Suppressor macrophage treated with lipopolysaccharide for 4 hours (primary cell): ENCODE measurements around the gene MYL11.

Experiments
- DNase-seq: peaks from one replicate; pipeline ENCODE4 v3.0.0-alpha.2; 2020

MYL11 gene

DNA sequence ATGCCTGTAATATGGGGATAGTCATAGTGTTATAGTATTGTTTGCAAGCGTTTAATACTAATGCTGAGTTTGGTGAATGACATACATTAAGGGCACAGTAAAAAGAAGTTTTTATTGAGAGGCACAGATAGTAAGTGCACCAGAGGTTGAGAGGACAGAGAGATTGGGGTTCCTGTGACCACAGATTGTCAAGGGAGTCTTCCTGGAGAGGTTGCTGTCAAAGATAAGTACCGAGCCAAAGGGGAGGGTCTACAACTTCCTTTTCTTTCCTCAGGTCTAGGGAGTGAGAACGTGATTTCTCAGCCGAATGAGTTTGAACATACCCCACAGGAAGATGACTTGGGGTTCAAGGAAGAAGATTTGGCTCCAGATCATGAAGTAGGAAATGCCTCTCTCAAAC is 22.5 kb downstream of the MYL11 start:
- no peak for DNase-seq

DNA sequence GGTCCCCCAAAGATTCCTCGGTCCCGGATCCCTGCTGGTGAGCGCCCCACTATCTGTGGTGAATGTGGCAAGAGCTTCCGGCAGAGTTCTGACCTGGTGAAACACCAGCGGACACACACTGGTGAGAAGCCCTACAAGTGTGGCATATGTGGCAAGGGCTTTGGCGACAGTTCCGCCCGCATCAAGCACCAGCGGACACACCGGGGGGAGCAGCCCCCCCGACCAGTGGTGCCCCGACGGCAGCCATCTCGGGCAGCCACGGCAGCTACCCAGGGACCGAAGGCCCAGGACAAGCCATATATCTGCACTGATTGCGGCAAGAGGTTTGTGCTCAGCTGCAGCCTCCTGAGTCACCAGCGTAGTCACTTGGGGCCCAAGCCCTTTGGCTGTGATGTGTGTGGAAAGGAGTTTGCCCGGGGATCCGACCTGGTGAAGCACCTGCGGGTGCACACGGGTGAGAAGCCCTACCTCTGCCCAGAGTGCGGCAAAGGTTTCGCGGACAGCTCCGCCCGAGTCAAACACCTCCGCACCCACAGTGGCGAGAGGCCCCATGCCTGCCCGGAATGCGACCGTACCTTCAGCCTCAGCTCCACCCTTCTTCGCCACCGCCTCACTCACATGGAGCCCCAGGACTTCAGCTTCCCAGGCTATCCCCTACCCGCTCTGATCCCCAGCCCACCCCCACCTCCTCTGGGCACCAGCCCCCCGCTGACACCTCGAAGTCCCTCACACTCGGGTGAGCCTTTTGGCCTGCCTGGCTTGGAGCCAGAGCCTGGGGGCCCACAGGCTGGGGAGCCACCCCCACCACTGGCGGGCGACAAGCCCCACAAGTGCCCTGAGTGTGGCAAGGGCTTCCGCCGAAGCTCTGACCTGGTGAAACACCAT is 23.4 kb downstream of the MYL11 start:
- no peak for DNase-seq

DNA sequence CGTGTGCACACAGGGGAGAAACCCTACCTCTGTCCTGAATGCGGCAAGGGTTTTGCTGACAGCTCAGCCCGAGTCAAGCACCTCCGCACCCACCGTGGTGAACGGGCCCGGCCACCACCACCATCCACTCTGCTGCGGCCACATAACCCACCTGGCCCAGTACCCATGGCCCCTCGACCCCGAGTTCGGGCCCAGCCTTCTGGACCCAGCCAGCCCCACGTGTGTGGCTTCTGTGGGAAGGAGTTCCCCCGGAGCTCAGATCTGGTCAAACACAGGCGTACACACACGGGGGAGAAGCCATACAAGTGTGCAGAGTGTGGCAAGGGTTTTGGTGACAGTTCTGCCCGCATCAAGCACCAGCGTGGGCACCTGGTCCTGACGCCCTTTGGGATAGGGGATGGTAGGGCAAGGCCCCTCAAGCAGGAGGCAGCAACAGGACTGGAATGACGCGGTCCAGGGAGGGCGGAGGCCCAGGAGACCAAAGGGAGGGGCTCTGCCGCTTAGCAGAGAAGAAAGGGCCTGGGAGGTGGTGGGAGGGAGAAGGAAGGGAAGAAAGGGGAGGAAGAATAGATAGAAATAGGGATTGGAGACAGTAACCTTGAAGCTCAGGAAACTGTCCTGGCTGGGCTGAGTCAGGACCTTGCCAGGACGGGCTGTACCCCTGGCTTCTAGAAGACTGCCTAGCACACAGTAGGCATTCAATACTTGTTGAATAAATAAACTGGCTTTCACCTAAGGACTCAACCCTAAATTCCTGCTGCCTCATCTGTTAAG is 24.2 kb downstream of the MYL11 start:
- no peak for DNase-seq

DNA sequence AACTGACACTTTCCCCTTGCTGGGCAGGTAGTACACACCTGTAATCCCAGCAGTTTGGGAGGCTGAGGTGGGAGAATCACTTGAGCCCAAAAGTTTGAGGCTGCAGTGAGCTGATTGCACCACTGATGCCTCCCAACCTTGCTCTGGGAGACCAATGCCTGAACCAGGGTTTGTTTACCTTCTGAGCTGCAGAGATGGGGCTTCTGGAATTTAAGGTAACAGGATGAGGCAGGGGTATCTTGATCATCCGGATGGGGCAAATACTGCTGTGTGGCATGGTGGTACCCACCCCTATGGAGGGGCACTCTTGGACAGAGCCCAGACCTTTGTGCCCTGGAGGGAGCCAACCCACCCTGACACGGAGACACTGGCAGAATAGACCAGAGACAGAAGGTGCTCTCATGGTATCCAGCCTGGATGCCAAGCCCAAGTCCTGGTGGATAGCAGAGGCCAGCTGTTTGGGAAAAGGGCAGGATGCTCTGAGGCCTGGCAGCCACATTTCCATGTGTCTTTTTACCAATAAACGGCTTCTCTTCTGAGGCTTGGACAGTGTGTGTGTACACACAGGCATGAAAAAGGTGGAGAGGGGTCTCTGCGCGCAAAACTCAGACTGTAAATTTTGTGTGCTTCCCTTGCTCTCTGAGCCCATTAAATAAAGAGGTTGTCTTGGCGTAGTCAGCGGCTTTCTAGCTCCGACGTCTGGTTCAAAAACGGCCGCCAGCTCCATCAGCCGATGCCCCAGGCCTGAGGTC is 25.0 kb downstream of the MYL11 start:
- DNase-seq = no peak

DNA sequence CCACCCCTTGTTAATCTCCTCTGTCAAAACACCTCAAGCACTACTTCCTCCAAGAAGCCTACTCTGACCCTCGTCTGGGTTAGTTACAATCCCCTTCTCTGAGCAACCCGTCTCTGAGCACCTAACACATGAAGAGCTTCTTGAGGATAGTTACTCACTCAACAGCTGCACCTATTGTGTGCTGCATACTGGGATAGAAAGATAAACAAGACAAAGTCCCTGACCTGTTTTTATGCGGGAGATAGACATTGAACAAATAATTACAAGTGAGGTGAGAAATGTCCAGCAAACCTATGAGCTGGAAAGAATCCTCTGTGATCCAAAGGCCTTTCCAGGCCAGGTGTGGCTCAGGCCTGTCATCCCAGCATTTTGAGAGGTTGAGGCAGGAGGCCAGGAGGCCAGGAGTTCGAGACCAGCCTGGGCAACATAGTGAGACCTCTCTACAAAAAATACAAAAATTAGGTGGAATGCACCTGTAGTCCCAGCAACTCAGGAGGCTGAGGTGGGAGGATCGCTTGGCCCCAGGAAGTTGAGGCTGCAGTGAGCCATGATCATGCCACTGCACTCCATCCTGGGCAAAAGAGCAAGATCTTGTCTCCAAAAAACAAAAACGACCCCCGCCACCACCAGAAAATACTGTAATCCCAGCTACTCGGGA is 27.3 kb downstream of the MYL11 start:
- DNase-seq = no peak

DNA sequence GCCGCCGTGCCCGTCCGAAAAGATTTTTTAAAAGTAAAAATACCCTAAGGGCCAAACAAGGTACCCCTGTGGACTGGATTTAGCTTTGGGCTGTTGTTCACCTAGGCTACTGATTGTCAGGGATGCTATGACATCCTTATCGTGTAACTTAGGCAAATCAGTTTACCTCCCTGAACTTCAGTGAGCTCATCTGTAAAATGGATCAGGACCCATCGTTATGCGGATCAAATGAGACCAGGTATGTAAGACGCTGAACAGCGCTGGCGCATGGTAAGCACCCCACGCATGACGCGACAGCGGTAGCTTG is 32.1 kb downstream of the MYL11 start:
- no peak for DNase-seq

DNA sequence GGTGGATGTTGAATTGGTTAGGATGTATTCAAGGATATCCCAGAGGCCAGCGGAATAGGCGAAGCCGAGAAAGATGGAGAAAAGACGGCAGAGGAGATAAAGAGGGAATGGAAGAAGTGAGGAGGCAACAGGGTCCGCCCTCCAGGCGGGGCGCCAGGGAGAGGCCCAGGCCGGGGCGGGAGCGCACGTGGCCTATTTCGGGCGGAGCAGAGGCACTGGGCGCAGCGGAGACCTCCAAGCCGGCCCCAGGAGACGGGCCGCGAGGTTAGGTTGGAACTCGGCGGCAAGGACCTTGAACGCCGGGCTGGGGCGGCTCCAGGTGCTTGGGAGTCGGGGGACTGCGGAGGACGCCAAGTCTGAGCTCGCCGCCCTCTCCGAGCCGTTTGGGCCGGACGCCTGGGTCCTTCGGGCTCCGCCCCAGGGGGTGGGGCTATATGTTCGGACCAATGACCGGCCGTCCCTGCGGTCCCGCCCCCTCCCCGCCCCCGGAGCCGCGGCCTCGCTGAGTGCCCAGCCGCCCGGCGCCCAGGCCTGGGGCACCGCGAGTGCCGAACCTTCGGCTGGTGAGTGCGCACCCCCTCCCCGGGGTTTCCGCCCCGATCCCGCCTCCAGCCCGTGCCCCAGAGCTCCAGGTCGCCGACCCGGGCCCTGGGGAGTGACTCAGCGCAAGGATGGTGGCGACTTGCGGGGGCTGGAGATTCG is 32.7 kb downstream of the MYL11 start, which contains the start of gene ZNF771:
Gene ZNF771 (plus strand): TSS at position 505 of the 702 bp plus-strand sequence. CDS start 448 bp downstream, outside the sequence.
- DNase-seq = peak; percentile 88

DNA sequence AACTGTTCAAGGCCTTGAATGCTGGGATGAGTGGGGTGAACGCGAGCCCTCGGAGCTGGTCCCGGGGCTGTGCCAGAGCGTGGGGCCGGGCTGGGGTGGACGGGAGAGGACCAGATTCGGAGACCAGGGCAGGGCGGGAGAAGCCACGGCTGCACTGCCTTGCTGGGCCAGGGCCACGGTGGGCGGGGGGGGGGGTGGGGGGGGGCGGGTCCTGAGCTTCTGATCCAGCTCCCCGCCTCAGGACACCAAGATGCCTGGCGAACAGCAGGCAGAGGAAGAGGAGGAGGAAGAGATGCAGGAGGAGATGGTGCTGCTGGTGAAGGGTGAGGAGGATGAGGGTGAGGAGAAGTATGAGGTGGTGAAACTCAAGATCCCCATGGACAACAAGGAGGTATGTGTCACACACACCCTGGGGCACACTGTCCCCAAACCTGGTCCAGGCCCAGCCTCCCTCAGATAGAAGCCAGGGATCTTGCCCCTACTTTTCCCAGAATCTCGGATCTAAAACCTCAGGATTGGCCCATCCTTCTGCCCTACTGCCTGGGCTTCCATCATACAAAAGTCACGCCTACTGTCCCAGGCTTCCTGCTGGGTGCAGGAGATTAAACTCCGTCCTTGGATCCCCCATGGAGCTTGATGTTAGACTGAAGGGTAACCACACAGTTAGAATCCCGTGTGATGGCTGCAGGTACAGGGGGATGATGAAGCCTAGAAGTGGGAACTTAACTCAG is 33.4 kb downstream of the MYL11 start:
- DNase-seq = no peak

DNA sequence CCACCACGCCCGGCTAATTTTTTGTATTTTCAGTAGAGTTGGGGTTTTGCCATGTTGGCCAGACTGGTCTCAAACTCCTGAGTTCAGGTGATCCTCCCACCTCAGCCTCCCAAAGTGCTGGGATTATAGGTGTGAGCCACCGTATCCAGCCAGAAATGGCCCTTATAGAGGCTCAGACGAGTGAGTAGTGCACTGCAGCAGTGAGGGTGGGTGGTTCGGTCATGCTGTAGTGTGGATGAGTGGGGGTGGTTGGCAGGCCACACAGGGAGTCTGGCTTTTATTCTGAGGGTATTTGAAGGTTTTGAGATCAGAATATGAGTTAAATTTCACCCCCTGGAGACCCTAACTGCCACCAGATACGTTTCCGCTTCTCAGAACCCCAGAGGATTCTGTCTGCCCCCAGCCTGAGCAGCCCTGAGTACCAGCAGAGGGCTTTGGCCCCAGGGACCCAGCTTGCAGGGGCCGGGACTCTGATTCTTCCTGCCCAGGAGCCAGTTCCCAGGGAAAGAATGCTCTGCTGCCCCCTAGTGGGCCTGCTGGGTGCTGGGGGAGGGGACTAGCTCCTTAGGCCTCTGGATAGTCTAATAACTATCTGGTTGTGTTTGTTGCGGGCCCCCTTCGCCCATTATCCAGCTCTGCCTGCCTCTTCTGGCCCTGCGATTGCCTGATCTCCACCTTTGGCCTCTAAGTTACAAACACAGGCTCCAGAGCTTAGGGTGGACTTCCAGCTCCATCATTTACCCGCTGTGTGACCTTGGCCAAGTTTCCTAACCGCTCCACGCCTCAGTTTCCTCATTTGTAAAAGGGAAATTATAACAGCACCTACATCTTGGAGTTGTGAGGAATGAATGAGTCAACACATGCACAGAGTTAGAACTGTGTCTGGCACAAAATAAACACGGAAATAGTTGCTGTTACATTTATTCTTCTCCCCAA is 34.8 kb downstream of the MYL11 start:
- peak; percentile 95 for DNase-seq

DNA sequence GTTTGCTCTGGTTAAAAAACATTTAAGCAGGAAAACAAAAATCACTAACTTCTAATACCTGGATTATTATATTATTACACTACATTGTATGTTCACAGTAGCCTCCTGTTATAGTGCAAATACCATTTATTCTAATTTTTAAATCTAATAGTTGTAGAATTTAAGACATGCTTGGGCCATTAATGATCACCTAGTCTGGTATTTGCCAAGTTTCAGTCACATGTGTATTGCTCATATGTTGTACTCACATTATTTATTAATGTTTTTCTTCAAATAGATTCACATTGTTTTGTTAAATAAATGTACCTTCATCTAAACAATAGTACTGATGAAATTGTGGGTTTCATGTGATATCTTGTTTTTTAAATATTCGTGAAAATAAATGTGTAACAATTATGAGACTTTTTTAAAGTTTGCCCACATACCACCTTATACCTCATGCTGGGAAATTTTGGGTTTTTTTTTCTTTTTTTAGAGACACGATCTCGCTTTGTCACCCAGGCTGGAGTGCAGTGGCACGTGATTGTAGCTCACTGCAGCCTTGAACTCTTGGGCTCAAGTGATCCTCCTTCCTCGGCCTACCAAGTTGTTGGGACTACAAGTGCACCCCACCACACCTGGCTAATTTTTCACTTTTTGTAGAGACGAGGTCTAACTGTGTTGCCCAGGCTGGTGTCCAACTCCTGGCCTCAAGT is 38.7 kb downstream of the MYL11 start:
- no peak for DNase-seq

DNA sequence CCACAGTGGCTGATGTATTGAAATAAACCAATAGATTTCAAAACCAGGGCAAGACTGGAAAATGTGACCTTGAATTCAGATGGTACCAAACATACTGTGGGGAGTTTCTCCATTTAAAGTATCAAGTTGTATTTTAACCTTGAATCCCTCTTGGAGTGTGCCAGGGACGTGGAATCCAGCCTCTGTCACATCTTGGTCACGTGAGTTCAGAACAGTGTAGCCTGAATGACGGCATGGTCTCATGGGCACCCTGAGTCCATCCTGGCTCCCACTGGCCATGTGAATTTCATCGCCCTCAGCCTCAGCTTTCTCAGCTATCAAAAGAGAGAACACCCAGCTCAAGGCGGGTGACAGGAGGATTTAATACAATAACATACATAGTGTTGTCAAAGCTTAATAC is 39.6 kb downstream of the MYL11 start:
- no peak for DNase-seq

DNA sequence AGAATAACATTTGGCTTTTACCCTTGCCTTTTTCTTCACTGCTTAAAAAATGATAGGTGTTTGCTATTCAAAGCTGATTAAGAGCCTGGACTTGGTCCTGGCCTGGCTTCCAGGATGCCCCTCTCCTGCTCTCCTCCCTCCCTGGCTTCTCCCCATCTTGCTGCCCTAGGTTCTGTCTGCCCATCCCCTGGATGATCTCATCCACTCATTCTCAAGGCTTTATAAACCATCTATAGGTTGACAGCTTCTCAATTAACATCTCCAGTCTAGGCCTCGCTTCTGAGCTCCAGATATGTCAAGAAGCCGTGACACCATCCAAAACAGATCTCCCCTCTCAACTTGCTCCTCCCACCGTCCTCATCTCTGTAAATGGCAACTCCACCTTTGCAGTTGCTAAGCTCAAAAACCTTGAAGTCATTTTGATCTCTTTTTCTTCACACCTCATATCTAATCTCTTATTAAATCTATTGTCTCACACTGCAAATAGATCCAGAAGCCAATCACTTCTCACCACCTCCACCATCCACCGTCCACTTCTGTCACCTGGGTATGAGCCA is 41.5 kb downstream of the MYL11 start:
- DNase-seq = no peak

DNA sequence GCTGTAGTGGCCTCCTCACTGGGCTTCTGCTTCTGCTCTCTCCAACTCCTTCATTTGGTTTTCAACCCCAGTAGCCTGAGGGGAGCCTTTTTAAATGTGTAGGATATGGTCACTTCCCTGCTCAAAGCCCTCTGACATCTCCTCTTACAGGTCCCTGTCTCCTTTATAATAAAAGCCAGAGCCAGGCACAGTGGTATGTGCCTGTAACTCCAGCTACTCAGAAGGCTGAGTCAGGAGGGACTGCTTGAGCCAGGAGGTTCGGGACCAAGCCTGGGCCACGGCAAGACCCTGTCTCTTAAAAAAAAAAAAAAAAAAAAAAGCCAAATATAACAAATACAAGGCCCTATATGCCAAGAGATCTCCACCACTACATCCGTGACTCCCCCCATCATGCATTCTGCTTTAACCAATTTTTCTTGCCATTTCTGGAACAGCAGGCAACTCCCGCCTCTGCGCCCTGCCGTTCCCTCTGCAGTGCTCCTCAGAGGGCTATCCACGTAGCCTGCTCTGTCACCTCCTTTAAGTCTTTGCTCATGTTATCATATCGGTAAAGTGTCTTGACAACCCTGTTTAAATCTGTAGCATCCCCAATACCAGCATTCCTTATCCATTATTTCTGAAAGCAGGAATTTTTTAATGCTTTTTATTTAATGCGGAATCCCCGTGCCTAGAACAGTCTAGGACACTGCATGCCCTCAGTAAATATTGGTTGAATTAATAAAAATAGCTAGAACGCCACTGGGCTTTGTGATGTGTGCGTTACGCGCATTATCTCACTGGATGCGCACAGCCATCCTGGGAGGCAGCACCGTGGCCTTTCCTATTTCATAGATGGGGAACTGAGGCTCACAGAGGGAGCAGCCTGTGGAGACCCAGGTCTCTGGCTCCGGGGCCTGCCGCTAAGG is 42.3 kb downstream of the MYL11 start:
- no peak for DNase-seq

DNA sequence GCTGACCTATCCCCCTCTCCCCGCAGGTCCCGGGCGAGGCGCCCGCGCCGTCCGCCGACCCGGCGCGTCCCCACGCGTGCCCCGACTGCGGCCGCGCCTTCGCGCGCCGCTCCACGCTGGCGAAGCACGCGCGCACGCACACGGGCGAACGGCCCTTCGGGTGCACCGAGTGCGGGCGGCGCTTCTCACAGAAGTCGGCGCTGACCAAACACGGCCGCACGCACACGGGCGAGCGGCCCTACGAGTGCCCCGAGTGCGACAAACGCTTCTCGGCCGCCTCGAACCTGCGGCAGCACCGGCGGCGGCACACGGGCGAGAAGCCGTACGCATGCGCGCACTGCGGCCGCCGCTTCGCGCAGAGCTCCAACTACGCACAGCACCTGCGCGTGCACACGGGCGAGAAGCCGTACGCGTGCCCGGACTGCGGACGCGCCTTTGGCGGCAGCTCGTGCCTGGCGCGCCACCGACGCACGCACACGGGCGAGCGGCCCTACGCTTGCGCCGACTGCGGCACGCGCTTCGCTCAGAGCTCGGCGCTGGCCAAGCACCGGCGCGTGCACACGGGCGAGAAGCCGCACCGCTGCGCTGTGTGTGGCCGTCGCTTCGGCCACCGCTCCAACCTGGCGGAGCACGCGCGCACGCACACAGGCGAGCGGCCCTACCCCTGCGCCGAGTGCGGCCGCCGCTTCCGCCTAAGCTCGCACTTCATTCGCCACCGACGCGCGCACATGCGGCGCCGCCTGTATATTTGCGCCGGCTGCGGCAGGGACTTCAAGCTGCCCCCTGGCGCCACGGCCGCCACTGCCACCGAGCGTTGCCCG is 43.1 kb downstream of the MYL11 start:
- peak; percentile 90 for DNase-seq

DNA sequence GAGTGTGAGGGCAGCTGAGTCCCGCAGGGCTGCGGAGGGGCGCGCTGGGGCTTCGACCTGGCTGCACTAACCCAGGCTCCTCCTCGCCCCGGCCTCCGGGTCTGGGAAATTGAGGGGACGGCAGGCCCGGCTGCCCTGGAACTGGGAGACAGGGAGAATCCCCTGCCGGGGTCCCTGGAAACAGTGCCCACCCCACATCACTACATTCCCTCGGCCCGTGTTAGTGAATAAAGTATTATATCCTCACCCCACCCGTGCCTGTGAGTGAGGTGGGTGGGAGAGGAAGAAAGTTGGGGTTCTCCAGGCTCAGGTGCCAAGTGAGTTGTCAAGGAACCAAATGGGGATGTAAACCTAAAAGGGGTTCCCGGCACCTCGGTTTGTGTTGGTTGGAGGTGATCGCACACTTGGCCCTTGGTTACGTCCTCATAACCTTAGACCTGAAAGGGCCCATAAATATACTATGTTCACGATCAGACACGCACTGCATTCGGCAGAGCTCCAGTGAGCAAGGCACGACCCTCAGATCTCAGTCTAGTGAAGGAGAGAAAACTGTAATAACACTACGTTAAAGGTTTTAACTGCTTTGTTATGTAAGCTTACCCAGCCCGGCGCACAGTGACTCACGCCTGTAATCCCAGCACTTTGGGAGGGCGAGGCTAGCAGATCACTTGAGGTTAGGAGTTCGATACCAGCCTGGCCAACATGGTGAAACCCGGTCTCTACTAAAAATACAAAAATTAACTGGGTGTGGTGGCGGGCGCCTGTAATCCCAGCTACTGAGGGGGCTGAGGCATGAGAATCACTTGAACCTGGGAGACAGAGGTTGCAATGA is 44.0 kb downstream of the MYL11 start:
- no peak for DNase-seq

DNA sequence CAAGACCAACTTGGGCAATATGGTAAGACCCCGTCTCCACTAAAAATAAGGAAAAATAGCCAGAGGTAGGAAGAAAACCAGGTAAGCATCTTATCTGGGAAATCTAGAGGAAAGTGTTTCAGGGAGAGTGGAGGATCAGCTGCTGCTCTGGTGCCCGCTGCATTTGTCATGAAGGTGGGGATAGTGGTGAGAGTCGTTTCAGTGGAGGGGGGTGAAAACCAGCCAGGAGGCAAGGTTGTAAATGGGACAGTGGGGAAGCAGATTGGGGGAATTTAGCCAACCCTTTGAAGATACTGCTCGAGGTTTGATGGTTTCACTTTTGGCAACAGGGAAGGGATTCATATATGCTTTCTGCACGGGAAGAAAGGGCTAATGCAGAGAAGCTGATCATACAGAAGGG is 46.4 kb downstream of the MYL11 start:
- DNase-seq = no peak
